Stimulated activated naive CD4-positive, alpha-beta T cell (primary cell): Measurements from ENCODE around the gene DYNC2LI1.

Source experiments
- DNase-seq, 6 experiments: peaks; one replicate each; lab custom pipeline; 2025; lab: John Stamatoyannopoulos, UW

DYNC2LI1 gene

DNA sequence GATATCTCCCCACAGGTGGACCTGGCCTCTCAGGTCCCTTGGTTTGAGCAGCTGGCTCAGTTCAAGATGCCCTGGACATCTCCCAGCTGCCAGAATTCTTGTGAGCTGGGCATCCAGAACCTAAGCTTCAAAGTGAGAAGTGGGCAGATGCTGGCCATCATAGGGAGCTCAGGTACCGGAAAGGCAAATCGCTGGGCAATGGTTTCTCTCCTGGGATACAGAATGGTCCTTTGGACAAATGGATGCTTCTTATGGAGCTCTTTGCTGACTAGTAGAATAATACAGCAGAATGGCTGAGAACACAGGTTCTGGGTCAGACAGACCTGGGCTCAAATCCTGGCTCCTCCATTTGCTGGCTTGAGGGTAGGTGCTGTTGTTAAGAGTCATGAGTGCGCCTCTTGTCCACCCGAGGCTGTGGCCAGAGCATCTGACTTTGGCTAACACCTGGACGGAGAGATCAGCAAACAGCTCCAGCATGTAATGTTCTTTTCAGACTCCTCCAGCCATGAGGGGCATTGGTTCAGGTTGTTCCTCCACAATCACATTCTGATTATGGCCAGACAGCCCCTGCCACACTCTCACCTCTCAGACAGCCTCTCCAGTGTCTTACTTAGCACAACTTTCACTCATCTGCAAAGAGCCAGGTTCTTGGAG is 72.4 kb downstream of the DYNC2LI1 start:
- DNase-seq = no peak

DNA sequence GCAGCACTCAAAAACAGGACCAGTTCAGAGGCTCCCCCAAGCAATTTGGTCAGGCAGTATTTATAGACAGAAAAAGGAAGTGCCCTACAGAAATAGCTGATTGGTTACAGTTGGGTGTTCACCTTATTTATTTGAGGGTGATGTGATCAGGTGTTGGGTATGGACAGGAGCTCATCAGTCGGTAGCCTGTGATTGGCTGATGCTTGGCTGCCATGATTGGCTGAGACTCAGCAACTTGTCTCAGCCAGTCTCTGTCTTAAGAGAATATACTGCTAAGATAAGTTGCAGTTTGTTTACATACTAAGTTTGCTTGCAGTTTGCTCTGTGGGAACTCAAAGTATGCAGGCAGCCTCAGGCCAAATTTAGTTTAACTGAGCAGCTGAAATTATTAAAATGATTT is 74.4 kb downstream of the DYNC2LI1 start:
- DNase-seq = no peak

- peak in 1 of 6 experiments; percentile 3 for DNase-seq
Observed at GRCh38 chr2:43851011-43851980, 77.5 kb downstream of the DYNC2LI1 start.

- DNase-seq = no peak
Observed at GRCh38 chr2:43852196-43852730, 78.4 kb downstream of the DYNC2LI1 start.

GRCh38 chr2:43853141-43854081 is 79.6 kb downstream of the DYNC2LI1 start:
- DNase-seq = no peak

GRCh38 chr2:43854671-43855070 is 80.8 kb downstream of the DYNC2LI1 start:
- DNase-seq = no peak

GRCh38 chr2:43855292-43855691 is 81.5 kb downstream of the DYNC2LI1 start:
- no peak for DNase-seq
